Heart left ventricle (tissue), 13 donors: ENCODE data around the gene ZNG1A.

Experiments
- CTCF ChIP-seq, 12 donors: fragments of 200-600 bp; sonication (generic) in 4 of 12; IDR thresholded peaks; one replicate each; pipeline versions ENCODE4 v1.5.0 to v1.8.0; 2018 to 2022; ENCODE audit warnings: antibody characterized with exemption in 12 of 12, mild to moderate bottlenecking in 5 of 12
- POLR2A ChIP-seq, 2 donors: fragments of 450-650 bp; IDR thresholded peaks; one replicate each; pipeline ENCODE4 v1.6.1; 2017; ENCODE audit warnings: antibody characterized with exemption in 2 of 2, mild to moderate bottlenecking in 2 of 2, moderate library complexity in 2 of 2
- donor health status: ischemic (EF 13 %, LVEDD 7.1; RV severe dilation, severe dysfunction).
- donor health status: DM: no; HTN: yes; CAD: no.
- donor health status: DM: no; HTN: no; CAD: no.
- donor health status: ischemic (EF 25% LVEDD 6.9; RV normal size, moderate dysfunction).
- donor health status: ischemic (EF 25% LVEDD 5.7; RV mildly dilated, moderate dysfunction).
- donor health status: ischemic (EF 35%, LVEDD 5.7; RV mildly dilated, moderate dysfunction).
- donor health status: nonischemic (EF 11% LVEDD 7.7; RV severe dilation, severe dysfunction).
- donor health status: DM: yes; HTN: yes; CAD: no.
- donor health status: PGD.
- donor health status: ischemic (EF 29% LVEDD 5.4; RV normal size, mild dysfunction).
- donor health status: nonischemic (EF 23%, LVEDD 6.1; RV moderate dilation, normal function).

GRCh38 chr9:217950-218349, 39.1 kb upstream of the ZNG1A start:
- TF ChIP-seq CTCF (IDR thresholded peaks at IDR 0.05) (no peak), POLR2A (IDR thresholded peaks at IDR 0.05) (no peak)
